GM10847 (cell line): ENCODE data around the gene TCFL5.

Experiments
- POLR2A ChIP-seq: IDR thresholded peaks from 2 replicates; pipeline ENCODE4 v1.6.1; 2011; ENCODE audit not compliant: insufficient read length; ENCODE audit errors: extremely low read depth

Gene TCFL5

DNA sequence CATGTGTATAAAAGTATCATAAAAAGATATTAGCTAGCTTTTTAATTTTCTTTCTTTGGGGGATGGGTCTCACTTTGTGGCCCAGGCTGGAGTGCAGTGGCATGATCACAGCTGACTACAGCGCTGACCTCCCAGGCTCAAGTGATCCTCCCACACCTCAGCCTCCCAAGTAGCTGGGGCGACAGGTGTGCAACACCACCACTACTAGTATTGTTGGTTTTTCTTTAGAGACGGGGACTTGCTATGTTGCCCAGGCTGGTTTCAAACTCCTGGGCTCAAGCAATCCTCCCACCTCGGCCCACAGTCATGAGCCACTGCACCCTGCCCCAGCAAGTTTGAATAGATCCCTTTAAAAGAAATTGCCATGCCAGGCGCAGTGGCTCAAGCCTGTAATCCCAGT is 6.5 kb downstream of the TCFL5 start:
- TF ChIP-seq POLR2A: no peak

DNA sequence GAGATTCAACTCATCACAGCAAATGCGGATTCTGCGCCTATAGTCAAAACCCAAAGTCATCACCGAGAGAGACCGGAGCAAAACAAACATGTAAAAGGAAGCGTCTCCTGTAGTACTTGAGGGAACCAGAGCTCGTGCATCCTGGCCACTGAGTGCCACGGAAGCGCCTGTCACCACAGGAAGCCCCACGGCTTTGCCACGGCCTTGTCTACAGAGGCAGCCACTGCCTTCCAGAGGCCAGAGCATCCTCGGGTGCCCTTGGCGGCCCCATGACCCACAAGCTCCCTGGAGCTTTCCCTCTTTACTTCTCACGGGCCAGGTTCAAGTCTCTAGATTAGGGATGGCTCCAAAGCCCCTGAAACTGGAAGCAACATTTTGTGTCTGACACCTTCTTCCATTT is 7.5 kb downstream of the TCFL5 start:
- no peak for TF ChIP-seq POLR2A

DNA sequence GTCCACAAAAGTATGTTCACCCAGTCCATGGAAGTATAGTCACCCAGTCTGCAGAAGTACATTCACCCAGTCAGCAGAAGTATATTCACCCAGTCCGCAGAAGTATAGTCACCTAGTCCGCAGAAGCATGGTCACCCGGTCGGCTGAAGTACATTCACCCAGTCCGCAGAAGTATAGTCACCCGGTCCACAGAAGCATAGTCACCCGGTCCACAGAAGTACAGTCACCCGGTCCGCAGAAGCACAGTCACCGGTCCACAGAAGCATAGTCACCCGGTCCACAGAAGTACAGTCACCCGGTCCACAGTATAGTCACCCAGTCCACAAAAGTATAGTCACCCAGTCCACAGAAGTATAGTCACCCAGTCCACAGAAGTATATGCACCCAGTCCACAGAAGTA is 8.8 kb downstream of the TCFL5 start:
- no peak for TF ChIP-seq POLR2A

DNA sequence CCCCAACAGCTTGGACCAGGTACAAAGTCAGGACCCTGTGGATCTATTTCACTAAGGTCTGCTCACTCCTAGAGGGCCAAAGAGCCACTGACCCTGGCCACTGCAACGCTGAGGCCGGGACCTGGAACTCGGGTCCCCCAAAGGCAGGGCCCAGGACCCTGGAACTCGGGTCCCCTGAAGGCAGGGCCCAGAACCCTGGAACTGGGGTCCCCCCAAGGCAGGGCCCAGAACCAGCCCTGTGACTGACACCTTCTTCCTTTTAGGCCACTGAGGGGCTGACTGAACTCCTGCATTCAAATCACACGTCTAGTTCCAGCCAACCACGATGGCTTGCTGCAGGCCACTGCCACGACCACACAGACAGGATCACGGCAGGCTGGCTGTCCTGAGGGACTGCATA is 9.4 kb downstream of the TCFL5 start:
- no peak for TF ChIP-seq POLR2A

GRCh38 chr20:62850333-62850974 is 11.2 kb downstream of the TCFL5 start:
- no peak for TF ChIP-seq POLR2A

DNA sequence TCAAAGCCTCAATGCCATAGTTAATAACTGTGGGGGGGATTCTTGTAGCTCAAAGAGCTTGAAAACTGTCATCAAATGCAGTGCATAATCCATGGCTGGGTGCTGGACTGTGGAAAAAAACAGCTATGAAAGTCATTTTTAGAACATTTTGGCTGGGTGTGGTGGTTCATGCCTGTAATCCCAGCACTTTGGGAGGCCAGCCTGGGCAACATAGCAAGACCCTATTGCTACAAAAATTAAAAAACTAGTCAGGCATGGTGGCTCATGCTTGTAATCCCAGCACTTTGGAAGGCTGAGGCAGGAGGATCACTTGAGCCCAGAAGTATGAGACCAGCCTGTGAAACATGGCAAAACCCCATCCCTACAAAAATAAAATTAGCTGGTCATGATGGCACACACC is 12.2 kb downstream of the TCFL5 start:
- no peak for TF ChIP-seq POLR2A

DNA sequence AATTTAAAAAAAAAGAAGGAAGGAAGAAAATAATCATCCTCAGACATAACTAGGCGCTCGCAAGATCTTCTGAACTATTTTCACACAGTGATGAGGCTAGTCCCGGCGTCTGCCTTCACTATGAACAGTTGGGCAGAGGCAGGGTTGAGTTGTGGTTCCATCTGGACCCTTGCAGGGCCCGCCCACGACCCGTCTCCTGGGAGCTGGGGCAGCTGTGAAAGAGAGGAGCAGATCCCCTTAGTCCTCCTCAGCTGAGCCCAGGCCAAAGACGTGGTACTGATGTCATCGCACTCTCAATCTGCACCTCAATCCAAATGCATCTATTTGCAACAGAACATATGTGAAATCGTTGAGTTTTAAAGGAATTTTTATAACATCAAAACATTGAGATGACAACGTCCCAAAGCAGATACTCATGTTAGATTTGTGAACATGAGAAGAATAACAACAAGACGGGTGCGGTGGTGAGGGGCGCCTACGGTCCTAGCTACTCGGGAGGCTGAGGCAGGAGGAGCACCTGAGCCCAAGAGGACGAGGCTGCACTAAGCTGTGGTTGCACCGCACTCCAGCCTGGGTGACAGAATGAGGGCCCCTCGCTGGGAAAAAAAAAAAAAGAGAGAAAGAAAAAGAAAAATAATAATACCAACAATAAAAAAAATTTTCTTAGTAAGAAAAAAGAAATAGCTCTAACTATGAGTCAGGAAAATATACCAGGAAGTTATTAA is 15.3 kb downstream of the TCFL5 start:
- TF ChIP-seq POLR2A: no peak

- no peak for TF ChIP-seq POLR2A
These were observed 16.0 kb downstream of the TCFL5 start for GRCh38 chr20:62845416-62846160.

DNA sequence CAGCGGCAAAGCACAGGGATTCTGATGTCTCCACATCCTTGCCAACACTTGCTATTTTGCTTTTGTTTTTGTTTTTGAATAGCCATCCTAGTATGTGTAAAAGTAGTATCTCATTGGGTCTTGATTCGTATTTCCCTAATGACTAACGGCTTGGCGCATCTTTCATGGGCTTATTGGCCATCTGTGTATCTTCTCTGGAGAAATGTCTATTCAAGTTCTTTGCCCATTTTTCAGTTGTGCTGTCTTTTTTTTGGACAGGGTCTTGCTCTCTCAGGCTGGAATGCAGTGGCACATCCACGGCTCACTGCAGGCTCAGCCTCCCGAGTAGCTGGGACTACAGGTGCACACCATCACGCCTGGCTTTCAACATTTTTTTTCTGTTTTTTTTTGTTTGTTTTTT is 17.4 kb downstream of the TCFL5 start:
- TF ChIP-seq POLR2A: no peak

- no peak for TF ChIP-seq POLR2A
These were observed 18.0 kb downstream of the TCFL5 start for GRCh38 chr20:62843656-62844055.

- TF ChIP-seq POLR2A: no peak
These were observed 19.9 kb downstream of the TCFL5 start for GRCh38 chr20:62841705-62842212.

DNA sequence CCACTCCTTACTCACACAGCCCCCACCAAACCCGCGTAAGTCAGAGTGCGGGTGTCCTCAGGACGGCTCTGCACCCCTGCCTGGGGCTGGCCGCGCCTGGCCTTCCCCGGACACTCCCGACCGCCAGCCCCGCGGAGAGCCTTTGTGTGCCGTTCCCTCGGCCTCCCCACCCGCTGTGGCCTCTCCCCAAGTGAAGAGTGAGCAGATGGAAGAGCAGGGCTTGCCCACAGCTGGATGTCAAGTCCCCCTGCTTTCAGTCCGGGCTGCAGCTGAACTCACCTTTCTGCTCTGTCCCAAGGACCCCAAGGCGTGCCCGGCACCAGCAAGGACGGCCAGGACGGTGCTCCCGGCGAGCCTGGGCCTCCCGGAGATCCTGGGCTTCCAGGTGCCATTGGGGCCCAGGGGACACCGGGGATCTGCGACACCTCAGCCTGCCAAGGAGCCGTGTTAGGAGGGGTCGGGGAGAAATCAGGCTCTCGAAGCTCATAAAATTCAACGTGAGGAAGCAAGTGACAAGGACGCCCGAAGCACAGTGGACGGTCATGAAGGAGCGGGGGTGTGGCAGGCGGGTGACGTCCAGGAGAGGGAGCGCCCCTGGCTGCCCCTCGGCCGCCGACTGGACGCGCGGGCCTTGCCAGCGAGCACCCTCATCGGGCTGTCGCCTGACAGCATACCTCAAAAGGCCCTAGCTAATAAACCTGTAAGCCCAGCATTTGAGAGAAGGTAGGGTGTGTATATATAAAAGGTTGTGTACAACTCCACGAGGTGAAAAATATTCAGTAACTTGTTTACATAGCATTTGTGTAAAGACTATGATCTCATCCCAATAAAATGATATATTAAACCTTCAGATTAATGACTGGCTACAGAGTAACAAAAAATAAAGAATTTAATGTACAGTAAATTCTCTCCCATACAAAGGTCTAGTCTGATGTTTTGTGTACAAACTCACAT is 21.1 kb downstream of the TCFL5 start:
- TF ChIP-seq POLR2A: no peak

DNA sequence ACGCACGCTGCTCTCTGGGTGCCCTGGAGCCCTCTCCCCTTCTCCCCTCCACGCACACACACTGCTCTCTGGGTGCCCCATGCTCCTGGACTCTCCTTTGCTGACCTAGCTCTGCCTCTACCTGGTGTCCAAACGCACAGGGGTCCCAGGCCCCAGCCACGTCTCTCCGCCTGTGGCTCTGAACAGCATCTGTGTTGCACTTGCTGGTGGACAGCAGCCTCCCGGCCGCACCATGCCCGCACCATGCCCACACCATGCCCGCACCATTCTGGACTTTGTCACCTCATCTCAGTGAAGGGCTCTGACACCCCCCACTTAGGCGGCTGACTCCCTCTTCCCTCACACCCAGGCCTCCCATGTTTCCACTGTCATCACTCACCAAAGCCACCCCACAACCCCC is 21.8 kb downstream of the TCFL5 start:
- no peak for TF ChIP-seq POLR2A

- TF ChIP-seq POLR2A: no peak
These were observed 22.4 kb downstream of the TCFL5 start for GRCh38 chr20:62839261-62839660.
